GM13977 (cell line): ENCODE results near the gene SGF29.
"Not testable (repeated sequence)": the region's sequence is repeated elsewhere in the genome, so short reads cannot be mapped to it uniquely, and the experiment has no call there.

ENCODE experiments used
- DNase-seq: peaks from one replicate; pipeline ENCODE4 v3.0.0; 2012; ENCODE audit warnings: low spot score
- in situ Hi-C: fragments of 300-500 bp; cut with MboI; formaldehyde crosslinking; loops from one replicate; pipeline ENCODE4 v1.12.0; 2022; ENCODE audit warnings: low sequenced_read_pairs, low pct_unique_long_range_greater_than_20kb, mixed read lengths, inconsistent platforms; ENCODE audit not compliant: unreplicated experiment
- TF ChIP-seq, protein P1 (sequence below): IDR thresholded peaks from 2 replicates; pipeline ENCODE4 v1.5.1; 2012; ENCODE audit warnings: mild to moderate bottlenecking, control low read depth; ENCODE audit not compliant: insufficient read depth; ENCODE audit errors: extremely low read depth, missing control alignments

The SGF29 gene

DNA sequence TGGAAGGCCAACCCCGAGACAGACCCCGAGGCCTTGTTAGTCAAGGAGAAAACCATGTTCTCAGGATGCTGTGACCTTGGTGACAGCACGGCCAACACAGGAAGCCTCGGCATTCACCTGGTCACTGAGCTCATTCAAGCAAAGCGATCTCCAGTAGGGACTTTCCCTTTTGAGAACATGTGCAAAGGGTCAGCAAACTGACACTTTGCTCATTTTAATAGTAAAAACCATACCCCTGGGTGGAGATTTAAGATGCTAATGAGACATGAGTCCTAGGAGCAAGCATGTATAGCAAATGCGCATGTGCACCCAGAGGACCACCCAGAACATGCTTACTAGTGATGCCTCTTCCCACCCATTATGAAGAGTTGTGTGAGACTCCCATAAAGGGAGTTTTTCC is 48.8 kb downstream of the SGF29 start:
- TF ChIP-seq, protein P1, sequence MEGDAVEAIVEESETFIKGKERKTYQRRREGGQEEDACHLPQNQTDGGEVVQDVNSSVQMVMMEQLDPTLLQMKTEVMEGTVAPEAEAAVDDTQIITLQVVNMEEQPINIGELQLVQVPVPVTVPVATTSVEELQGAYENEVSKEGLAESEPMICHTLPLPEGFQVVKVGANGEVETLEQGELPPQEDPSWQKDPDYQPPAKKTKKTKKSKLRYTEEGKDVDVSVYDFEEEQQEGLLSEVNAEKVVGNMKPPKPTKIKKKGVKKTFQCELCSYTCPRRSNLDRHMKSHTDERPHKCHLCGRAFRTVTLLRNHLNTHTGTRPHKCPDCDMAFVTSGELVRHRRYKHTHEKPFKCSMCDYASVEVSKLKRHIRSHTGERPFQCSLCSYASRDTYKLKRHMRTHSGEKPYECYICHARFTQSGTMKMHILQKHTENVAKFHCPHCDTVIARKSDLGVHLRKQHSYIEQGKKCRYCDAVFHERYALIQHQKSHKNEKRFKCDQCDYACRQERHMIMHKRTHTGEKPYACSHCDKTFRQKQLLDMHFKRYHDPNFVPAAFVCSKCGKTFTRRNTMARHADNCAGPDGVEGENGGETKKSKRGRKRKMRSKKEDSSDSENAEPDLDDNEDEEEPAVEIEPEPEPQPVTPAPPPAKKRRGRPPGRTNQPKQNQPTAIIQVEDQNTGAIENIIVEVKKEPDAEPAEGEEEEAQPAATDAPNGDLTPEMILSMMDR, result no peak
- peak; percentile 56 for DNase-seq
- in situ Hi-C loops, result no loop called here

DNA sequence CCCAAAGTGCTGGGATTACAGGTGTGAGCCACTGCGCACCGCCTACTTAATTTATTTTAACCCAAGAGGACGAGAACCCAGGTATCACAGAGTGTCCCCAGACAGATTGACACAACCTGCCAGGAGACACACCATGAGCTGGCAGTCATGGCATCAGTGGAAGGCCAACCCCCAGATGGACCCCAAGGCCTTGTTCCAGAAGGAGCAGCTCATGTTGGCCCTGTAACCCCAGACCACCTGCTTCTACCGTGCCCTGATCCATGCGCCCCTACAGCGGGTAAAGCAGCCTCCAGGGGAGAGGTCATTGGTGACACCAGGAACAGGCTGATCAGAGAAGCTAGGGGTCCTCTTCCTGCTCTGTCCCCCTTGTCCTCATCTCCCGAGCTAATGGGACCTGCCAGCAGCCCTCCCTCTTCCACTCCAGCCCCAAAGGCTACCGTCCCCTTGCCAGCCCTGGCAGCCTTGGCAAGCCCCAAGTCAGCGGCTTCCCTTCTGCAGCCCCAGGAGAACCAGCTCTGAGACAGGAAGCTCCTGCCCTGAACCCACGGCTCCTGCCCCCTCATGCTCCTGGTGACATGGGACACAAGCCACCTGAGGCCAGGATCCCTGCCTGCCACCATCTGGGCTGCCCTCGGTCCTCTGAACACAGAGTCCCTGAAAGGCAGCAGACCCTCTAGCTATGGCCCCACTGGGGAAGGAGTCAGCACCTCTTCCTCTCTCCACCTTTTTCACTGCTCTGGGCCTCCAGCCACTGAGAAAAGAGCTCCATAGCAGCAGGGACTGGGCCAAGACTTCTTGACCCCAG is 49.9 kb downstream of the SGF29 start:
- no peak for DNase-seq
- TF ChIP-seq, protein P1, result no peak
- in situ Hi-C loops, result no loop called here

DNA sequence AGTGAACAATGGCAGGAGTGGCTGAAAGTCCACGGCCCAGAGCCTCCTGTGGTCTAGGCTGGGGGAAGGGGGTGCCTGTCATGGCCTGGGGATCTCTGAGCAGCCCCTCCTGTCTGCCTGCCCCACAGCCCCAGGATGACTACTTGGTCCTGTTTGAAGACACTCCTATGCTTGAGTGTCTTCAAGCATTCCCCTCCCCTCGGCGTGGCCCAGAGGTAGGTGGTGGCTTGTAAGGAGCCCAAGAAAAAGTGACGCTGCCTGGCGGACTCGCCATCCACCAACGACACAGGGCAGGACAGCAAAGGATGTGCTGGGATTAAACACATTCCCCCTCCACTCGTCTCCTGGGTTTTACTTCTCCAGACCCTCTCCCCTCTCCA is 50.5 kb downstream of the SGF29 start:
- in situ Hi-C loops, result no loop called here
- DNase-seq, result no peak
- TF ChIP-seq, protein P1, result no peak

DNA sequence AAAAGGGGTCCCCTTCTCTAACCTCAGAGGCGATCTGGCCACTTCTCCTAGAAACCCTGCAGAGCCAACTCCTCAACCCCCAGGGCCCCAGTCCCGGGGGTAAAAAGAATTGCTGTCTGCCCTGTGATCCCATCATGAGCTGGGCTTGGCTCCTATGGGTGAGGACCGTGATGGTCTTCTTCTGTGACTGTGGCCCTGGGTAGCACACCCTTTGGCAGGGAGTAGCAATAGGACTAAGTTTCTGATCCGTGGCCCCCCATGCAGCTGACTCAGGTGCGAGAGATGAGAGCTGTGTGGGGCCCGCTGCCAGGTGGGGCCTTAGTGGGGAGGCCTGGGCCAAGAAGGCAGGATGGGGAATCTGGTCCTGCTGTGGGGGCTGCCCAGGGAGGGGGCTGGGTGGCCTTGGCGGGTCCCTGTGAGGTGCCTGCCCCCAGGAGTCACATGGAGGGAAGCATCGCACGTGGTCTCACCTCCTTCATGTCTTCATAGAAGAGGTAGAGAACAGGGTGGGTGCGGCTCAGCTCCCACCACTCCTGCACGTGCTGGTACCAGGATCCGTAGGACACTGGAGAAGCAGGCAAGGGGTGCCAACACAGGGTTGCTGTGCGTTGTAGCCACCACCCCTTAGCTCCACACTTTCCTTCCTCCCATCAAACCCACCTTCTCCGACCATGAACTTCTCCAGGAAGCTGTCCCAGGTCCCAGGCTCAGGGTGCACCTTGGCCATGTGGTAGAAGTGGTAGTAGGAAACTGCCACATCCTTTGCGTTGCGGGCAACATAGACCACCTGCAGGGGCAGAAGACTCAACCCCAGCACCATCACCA is 52.8 kb downstream of the SGF29 start:
- in situ Hi-C loops, result no loop called here
- no peak for DNase-seq
- TF ChIP-seq, protein P1, result no peak

DNA sequence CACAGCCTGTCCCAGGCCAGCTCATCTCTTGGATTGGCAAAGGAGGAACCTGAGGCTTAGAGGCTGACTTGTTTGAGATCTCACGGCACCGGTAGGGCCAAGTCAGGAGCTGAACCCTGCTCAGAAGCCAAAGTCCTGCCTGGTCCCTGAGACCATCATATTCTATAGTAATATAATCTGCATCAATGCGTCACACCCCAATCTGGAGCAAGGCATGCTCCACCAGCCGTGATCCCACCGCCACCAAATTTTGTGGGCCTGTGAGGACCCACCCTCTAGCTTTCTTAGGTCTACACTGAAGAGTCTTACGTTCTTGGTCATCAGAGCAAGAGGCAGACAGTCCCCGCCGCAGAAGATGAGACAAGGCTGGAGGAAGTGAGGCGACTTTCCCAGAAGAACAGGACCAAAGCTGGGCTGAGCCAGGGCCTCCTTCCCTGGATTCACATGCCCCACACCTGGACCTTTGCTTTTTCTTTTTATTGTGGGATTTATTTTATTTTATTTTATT is 53.5 kb downstream of the SGF29 start:
- TF ChIP-seq, protein P1, result no peak
- in situ Hi-C loops, result no loop called here
- no peak for DNase-seq

DNA sequence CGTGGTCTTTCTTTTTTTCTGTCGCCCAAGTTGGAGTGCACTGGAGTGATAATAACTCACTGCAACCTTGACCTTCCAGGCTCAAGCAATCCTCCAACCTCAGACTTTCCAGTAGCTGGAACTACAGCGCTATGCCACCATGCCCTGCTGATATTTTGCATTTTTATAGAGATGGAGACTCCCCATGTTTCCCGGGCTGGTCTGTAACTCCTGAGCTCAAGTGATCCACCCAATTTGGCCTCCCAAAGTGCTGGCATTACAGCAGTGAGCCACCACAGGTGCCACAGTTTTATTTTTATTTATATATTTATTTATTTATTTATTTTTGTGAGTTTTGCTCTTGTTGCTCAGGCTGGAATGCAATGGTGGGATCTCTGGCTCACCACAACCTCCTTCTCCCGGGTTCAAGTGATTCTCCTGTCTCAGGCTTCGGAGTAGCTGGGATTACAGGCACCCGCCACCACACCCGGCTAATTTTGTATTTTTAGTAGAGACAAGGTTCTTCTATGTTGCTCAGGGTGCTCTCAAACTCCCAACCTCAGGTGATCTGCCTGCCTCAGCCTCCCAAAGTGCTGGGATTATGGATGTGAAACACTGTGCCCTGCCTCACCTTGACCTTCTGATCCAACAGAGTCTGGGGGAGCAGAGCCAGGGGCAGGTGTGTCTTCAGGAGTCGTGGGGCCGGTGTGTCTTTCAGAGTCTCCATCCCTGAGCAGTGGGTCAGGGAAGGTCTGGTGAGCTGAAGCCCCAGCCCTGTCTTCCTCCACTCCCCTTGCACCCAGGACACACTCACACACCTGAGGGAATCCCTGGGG is 54.2 kb downstream of the SGF29 start:
- in situ Hi-C loops, DNase-seq: not testable (repeated sequence)

DNA sequence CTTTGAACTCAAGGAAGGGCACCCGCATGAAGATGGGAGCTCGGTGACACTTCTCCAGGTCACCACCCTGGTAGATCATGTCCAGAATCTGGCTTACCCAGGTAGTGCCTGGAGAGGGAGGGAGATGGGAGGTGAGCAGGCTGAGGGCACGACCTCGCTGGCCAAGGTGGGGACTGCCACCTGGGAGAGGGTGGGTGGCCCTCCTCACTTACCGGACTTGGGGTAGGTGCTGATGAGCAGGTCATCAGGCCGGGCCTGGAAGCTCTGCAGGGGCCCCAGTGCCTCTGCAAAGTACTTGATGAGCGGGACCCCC is 54.7 kb downstream of the SGF29 start:
- in situ Hi-C loops, DNase-seq: not testable (repeated sequence)

DNA sequence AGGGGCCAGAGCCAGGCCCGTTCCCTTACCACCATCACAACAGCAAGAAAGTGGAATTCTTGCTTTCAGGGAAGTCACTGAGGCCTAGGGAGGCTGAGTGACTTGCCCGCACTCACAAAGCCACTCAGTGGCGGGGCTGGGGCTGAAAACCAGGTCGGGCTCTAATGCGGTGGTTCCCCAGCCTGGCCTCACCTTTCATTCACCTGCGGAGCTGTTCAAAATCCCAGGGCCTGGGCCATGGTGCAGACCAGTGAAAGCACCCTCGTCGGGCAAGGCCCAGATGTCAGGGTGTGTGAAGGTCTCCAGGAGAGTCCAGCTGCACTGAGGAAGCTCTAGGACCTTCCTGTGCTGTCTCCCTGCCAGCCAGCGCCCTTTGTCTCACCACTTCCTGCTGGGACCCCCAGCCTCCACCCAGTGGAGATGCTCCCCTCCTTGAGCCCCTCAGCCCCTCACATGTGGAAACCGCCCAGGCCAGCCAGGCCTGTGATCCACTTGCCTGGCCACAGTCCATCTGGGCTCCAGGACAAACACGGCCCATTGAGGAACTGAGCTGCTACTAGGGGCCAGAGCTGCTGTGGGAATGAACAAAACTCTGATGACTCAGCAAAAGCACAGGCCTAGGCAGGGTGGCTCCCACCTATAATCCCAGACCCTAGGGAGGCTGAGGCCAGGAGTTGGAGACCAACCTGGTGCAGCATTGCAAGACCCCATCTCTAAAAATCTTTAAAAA is 55.3 kb downstream of the SGF29 start:
- in situ Hi-C loops, DNase-seq: not testable (repeated sequence)
